ENCODE data around the gene LSM10. TPM values are rescaled to one million over a fixed set of nuclear protein-coding genes. Genes with fewer than 3 reads are reported as not detected.

The LSM10 gene
- total and polyA plus RNA-seq, 2 donors (not counting 1 experiment from before 2014, with no cell fraction given) = 19.2 to 33.5 TPM

DNA sequence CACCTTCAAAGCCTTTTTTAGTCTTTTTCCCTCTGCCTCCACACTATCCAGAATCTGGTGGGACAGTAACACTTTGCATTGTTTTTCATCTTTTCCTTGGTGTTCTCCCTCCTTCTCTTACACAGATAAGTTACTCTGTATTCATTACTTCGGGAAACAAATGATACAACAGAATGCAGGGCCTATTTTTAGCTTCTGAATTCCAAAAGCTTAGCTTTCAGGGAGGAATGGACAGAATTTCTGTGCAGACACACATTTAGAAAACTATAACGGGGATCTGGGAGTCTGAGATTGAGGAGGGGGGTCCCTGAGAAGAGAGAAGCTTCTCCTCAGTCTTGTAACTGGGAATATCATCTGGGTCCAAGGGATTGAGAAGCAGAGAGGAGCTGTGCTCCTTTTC, 8.4 kb downstream of the LSM10 start:
- no peak overlapping the region for H3K4me3 ChIP-seq (replicated peaks in 1 of 4; ENCODE audit: control extremely low read depth in 1 of 4, insufficient read depth in 1 of 4, low read depth in 3 of 4, low read length in 4 of 4)
- H3K4me1 ChIP-seq (ENCODE audit: control insufficient read depth, extremely low read depth, insufficient read depth, low read length) = peaks cover 14% of the 10 kb centered on the region
- no peak overlapping the region for H2AFZ ChIP-seq (ENCODE audit: low read length)
- no peak for DNase-seq (ENCODE audit: low read depth in 2 of 2)
- H3K9ac ChIP-seq (ENCODE audit: insufficient read depth, low read length) = no peak overlapping the region
- no peak overlapping the region for H3K4me2 ChIP-seq (ENCODE audit: extremely low read depth, insufficient read depth, low read length)
- TF ChIP-seq EZH2 (IDR thresholded peaks at IDR 0.05; ENCODE audit: low read length, missing control alignments) = no peak
- TF ChIP-seq, protein P1, sequence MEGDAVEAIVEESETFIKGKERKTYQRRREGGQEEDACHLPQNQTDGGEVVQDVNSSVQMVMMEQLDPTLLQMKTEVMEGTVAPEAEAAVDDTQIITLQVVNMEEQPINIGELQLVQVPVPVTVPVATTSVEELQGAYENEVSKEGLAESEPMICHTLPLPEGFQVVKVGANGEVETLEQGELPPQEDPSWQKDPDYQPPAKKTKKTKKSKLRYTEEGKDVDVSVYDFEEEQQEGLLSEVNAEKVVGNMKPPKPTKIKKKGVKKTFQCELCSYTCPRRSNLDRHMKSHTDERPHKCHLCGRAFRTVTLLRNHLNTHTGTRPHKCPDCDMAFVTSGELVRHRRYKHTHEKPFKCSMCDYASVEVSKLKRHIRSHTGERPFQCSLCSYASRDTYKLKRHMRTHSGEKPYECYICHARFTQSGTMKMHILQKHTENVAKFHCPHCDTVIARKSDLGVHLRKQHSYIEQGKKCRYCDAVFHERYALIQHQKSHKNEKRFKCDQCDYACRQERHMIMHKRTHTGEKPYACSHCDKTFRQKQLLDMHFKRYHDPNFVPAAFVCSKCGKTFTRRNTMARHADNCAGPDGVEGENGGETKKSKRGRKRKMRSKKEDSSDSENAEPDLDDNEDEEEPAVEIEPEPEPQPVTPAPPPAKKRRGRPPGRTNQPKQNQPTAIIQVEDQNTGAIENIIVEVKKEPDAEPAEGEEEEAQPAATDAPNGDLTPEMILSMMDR (conservative IDR thresholded peaks at IDR 0.05 in 1 of 2, IDR thresholded peaks at IDR 0.05 in 1 of 2; ENCODE audit: low read depth in 1 of 2, low read length in 2 of 2) = no peak
- peaks cover 11% of the 10 kb centered on the region for H3K79me2 ChIP-seq (ENCODE audit: control insufficient read depth, insufficient read depth, low read length)
- no peaks in the 10 kb centered on the region for H4K20me1 ChIP-seq (ENCODE audit: control insufficient read depth, extremely low read depth, insufficient read depth, low read length)
- no peaks in the 10 kb centered on the region for H3K27me3 ChIP-seq (ENCODE audit: control insufficient read depth, insufficient read depth, low read length)
- no peaks in the 10 kb centered on the region for H3K9me3 ChIP-seq (ENCODE audit: control insufficient read depth, insufficient read depth, low read depth, low read length)
- H3K36me3 ChIP-seq (ENCODE audit: control insufficient read depth, insufficient read depth, low read length) = peaks cover 11% of the 10 kb centered on the region
- H3K27ac ChIP-seq (ENCODE audit: insufficient read depth, low read length) = no peak overlapping the region

DNA sequence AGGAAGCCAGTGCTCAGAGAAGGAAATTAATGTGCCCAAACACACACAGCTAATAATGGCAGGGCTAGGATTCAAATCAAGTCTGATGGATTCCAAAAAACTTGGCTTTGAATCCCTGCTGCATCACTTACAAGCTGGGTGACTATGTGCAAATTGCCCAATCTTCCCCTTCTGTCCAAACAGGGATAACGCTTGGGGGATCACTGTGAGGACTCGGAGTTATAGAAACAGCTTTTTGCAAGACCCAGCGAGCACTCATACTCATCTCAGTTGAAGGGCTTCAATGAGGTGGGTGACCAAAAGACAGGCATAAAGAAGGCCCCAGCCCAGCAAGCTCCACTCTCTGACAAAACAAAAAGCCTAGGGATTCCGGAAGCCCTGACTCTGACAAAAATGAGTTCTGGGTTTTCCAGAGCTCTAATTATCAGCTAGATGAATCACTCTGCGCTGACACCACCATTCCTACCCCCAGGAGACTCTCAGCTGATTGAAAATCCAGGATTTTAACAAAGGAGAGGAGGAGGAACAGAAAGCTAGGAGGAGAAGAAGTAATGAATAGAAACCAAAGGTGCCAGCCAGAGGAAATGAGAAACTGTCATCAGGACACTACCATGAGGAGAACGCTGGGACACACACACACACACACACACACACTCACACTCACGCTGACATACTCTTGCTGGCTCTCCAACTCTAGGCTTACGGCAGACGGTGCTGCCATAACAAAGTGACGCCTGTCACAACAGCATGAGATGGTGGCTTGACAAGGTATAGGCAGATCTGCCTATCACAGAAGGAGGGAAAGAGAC, 10.4 kb downstream of the LSM10 start:
- Histone ChIP-seq H3K36me3 (ENCODE audit: control insufficient read depth, insufficient read depth, low read length) (peaks cover 5% of the 10 kb centered on the region), H2AFZ (ENCODE audit: low read length) (peak overlapping the region; percentile 50), H3K9me3 (ENCODE audit: control insufficient read depth, insufficient read depth, low read depth, low read length) (no peaks in the 10 kb centered on the region), H3K4me1 (ENCODE audit: control insufficient read depth, extremely low read depth, insufficient read depth, low read length) (peaks cover 15% of the 10 kb centered on the region), H3K79me2 (ENCODE audit: control insufficient read depth, insufficient read depth, low read length) (peaks cover 28% of the 10 kb centered on the region), H3K4me2 (ENCODE audit: extremely low read depth, insufficient read depth, low read length) (peak overlapping the region; percentile 90), H3K4me3 (replicated peaks in 1 of 4; ENCODE audit: control extremely low read depth in 1 of 4, insufficient read depth in 1 of 4, low read depth in 3 of 4, low read length in 4 of 4) (peak overlapping the region in 3 of 4 experiments; percentile 16 to 87 (median 69)), H3K27me3 (ENCODE audit: control insufficient read depth, insufficient read depth, low read length) (no peaks in the 10 kb centered on the region), H4K20me1 (ENCODE audit: control insufficient read depth, extremely low read depth, insufficient read depth, low read length) (no peaks in the 10 kb centered on the region), H3K9ac (ENCODE audit: insufficient read depth, low read length) (peak overlapping the region; percentile 70), H3K27ac (ENCODE audit: insufficient read depth, low read length) (peak overlapping the region; percentile 99)
- peak; percentile 84 to 89 for DNase-seq (ENCODE audit: low read depth in 2 of 2)
- TF ChIP-seq, protein P1 (conservative IDR thresholded peaks at IDR 0.05 in 1 of 2, IDR thresholded peaks at IDR 0.05 in 1 of 2; ENCODE audit: low read depth in 1 of 2, low read length in 2 of 2) = no peak
- no peak for TF ChIP-seq EZH2 (IDR thresholded peaks at IDR 0.05; ENCODE audit: low read length, missing control alignments)

DNA sequence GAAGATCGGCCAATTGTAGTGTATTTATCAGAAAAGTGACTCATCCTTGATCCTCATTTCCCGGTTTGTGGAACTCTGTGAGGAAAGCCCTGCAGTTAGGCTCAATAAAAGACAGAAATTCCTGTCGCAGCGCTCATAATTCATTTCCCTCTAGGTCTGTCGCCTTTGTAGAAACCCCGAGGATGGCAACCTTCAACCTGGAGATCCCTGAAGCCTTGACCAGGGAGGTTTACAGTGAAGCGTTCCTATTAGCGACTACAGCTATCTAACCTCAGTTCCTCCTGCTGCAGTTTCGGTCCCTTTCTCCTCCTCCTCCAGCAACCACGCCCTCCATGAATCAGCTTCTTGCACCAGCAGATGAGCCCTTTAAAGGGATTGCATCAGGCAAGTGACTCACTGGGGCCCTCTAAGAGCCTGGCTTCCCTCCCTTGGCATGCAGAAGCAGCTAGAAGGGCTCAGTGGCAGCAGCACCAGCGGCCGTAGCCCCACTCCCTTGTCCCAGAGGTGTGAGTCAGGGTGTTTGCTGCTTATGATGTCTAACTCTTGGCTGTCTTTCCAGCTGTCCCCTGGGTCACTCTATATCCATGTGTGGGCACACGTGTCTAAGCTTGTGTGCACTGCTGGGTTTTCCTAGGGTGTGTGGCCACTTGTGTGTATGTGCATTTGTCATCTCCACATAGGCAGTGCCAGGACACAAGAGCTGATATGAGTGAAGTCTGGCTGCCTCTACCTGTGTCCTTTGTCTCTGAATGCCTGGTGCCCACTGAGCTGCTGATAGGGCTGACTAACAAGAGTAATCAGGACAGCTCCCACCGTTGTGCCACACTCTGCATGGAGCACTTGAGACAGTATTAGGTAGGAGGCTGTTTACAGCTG, 11.2 kb downstream of the LSM10 start:
- no peaks in the 10 kb centered on the region for H3K9me3 ChIP-seq (ENCODE audit: control insufficient read depth, insufficient read depth, low read depth, low read length)
- peaks cover 36% of the 10 kb centered on the region for H3K79me2 ChIP-seq (ENCODE audit: control insufficient read depth, insufficient read depth, low read length)
- H3K4me1 ChIP-seq (ENCODE audit: control insufficient read depth, extremely low read depth, insufficient read depth, low read length) = peaks cover 15% of the 10 kb centered on the region
- peak; percentile 100 for DNase-seq (ENCODE audit: low read depth in 2 of 2)
- H3K36me3 ChIP-seq (ENCODE audit: control insufficient read depth, insufficient read depth, low read length) = peaks cover 3% of the 10 kb centered on the region
- H3K9ac ChIP-seq (ENCODE audit: insufficient read depth, low read length) = peak overlapping the region; percentile 86
- H4K20me1 ChIP-seq (ENCODE audit: control insufficient read depth, extremely low read depth, insufficient read depth, low read length) = no peaks in the 10 kb centered on the region
- H3K27ac ChIP-seq (ENCODE audit: insufficient read depth, low read length) = peak overlapping the region; percentile 99
- H2AFZ ChIP-seq (ENCODE audit: low read length) = no peak overlapping the region
- H3K4me2 ChIP-seq (ENCODE audit: extremely low read depth, insufficient read depth, low read length) = peak overlapping the region; percentile 99
- TF ChIP-seq, protein P1 (conservative IDR thresholded peaks at IDR 0.05 in 1 of 2, IDR thresholded peaks at IDR 0.05 in 1 of 2; ENCODE audit: low read depth in 1 of 2, low read length in 2 of 2) = no peak
- TF ChIP-seq EZH2 (IDR thresholded peaks at IDR 0.05; ENCODE audit: low read length, missing control alignments) = no peak
- H3K27me3 ChIP-seq (ENCODE audit: control insufficient read depth, insufficient read depth, low read length) = no peaks in the 10 kb centered on the region
- peak overlapping the region; percentile 51 to 87 (median 64) for H3K4me3 ChIP-seq (replicated peaks in 1 of 4; ENCODE audit: control extremely low read depth in 1 of 4, insufficient read depth in 1 of 4, low read depth in 3 of 4, low read length in 4 of 4)
